ENCODE results near the gene GPC6.

Gene GPC6

GRCh38 chr13:94415500-94416237, 1189.1 kb downstream of the GPC6 start:
- in situ Hi-C loops (cut with MboI; ENCODE audit: low sequenced_read_pairs) = no loop called here

- in situ Hi-C loops (cut with MboI; ENCODE audit: low sequenced_read_pairs) = no loop called here
Observed at GRCh38 chr13:94416454-94417080, 1190.0 kb downstream of the GPC6 start.

GRCh38 chr13:94417294-94417693, 1190.7 kb downstream of the GPC6 start:
- in situ Hi-C loops (cut with MboI; ENCODE audit: low sequenced_read_pairs) = no loop called here

GRCh38 chr13:94419304-94419924, 1192.8 kb downstream of the GPC6 start:
- in situ Hi-C loops (cut with MboI; ENCODE audit: low sequenced_read_pairs) = no loop called here

- in situ Hi-C loops (cut with MboI; ENCODE audit: low sequenced_read_pairs) = no loop called here
Observed at GRCh38 chr13:94419925-94420305, 1193.3 kb downstream of the GPC6 start.

- in situ Hi-C loops (cut with MboI; ENCODE audit: low sequenced_read_pairs) = loop anchor here (25.0 kb wide), 1 partner anchor 185 kb away; the partner anchor contains the start of gene GPR180
Observed at GRCh38 chr13:94427313-94427953, 1200.8 kb downstream of the GPC6 start.

GRCh38 chr13:94431574-94431973, 1205.0 kb downstream of the GPC6 start:
- in situ Hi-C loops (cut with MboI; ENCODE audit: low sequenced_read_pairs) = loop anchor here (25.0 kb wide), 1 partner anchor 181 kb away; the partner anchor contains the start of gene GPR180

GRCh38 chr13:94431987-94432386, 1205.4 kb downstream of the GPC6 start:
- in situ Hi-C loops (cut with MboI; ENCODE audit: low sequenced_read_pairs) = loop anchor here (25.0 kb wide), 1 partner anchor 180 kb away; the partner anchor contains the start of gene GPR180

GRCh38 chr13:94433055-94433961, 1206.7 kb downstream of the GPC6 start:
- in situ Hi-C loops (cut with MboI; ENCODE audit: low sequenced_read_pairs) = loop anchor here (25.0 kb wide), 1 partner anchor 179 kb away; the partner anchor contains the start of gene GPR180

GRCh38 chr13:94435604-94436226, 1209.1 kb downstream of the GPC6 start:
- in situ Hi-C loops (cut with MboI; ENCODE audit: low sequenced_read_pairs) = loop anchor here (25.0 kb wide), 1 partner anchor 177 kb away; the partner anchor contains the start of gene GPR180

GRCh38 chr13:94444826-94445225, 1218.2 kb downstream of the GPC6 start:
- in situ Hi-C loops (cut with MboI; ENCODE audit: low sequenced_read_pairs) = loop anchor here (25.0 kb wide), 1 partner anchor 167 kb away; the partner anchor contains the start of gene GPR180

GRCh38 chr13:94454334-94454733, 1227.7 kb downstream of the GPC6 start:
- in situ Hi-C loops (cut with MboI; ENCODE audit: low sequenced_read_pairs) = no loop called here

- in situ Hi-C loops (cut with MboI; ENCODE audit: low sequenced_read_pairs) = no loop called here
Observed at GRCh38 chr13:94454906-94455305, 1228.3 kb downstream of the GPC6 start.

GRCh38 chr13:94455414-94455813, 1228.8 kb downstream of the GPC6 start:
- in situ Hi-C loops (cut with MboI; ENCODE audit: low sequenced_read_pairs) = no loop called here

Measured in HL-60/S4 treated with phorbol 12-myristate 13-acetate at 8.2 ng/mL for 4 days and 3 days (cell line).